ENCODE data around the gene RPL36.

Gene RPL36

GRCh38 chr19:5673752-5674151 is 16.3 kb upstream of the RPL36 start:
- in situ Hi-C loops (cut with MboI; ENCODE audit: low sequenced_read_pairs), result no loop called here

- in situ Hi-C loops (cut with MboI; ENCODE audit: low sequenced_read_pairs), result no loop called here
Measured at GRCh38 chr19:5674714-5675113, 15.4 kb upstream of the RPL36 start.

GRCh38 chr19:5676105-5676771 is 13.9 kb upstream of the RPL36 start:
- in situ Hi-C loops (cut with MboI; ENCODE audit: low sequenced_read_pairs), result no loop called here

GRCh38 chr19:5676772-5677105 is 13.4 kb upstream of the RPL36 start:
- in situ Hi-C loops (cut with MboI; ENCODE audit: low sequenced_read_pairs), result no loop called here

GRCh38 chr19:5677136-5677535 is 13.0 kb upstream of the RPL36 start:
- in situ Hi-C loops (cut with MboI; ENCODE audit: low sequenced_read_pairs), result no loop called here

- in situ Hi-C loops (cut with MboI; ENCODE audit: low sequenced_read_pairs), result no loop called here
Measured at GRCh38 chr19:5677580-5677979, 12.5 kb upstream of the RPL36 start.

- in situ Hi-C loops (cut with MboI; ENCODE audit: low sequenced_read_pairs), result no loop called here
Measured at GRCh38 chr19:5678071-5678718, 11.9 kb upstream of the RPL36 start.

- in situ Hi-C loops (cut with MboI; ENCODE audit: low sequenced_read_pairs), result no loop called here
Measured at GRCh38 chr19:5679289-5680083, 10.6 kb upstream of the RPL36 start.

GRCh38 chr19:5680084-5680436 is 10.0 kb upstream of the RPL36 start:
- in situ Hi-C loops (cut with MboI; ENCODE audit: low sequenced_read_pairs), result no loop called here

GRCh38 chr19:5680437-5681368 is 9.4 kb upstream of the RPL36 start, which contains the start of the genes HSD11B1L and MICOS13:
Gene HSD11B1L (plus strand): TSS chr19:5681027. CDS start chr19:5684833, 3,806 bp downstream.
Gene MICOS13 (minus strand): TSS chr19:5680516. CDS start chr19:5680486, 30 bp downstream.
- in situ Hi-C loops (cut with MboI; ENCODE audit: low sequenced_read_pairs), result no loop called here

GRCh38 chr19:5681391-5682106 is 8.5 kb upstream of the RPL36 start:
- in situ Hi-C loops (cut with MboI; ENCODE audit: low sequenced_read_pairs), result no loop called here

- in situ Hi-C loops (cut with MboI; ENCODE audit: low sequenced_read_pairs), result no loop called here
Measured at GRCh38 chr19:5682107-5682482, 8.0 kb upstream of the RPL36 start.

GRCh38 chr19:5683177-5683886 is 6.8 kb upstream of the RPL36 start:
- in situ Hi-C loops (cut with MboI; ENCODE audit: low sequenced_read_pairs), result no loop called here

- in situ Hi-C loops (cut with MboI; ENCODE audit: low sequenced_read_pairs), result no loop called here
Measured at GRCh38 chr19:5684694-5685430, 5.2 kb upstream of the RPL36 start.

GRCh38 chr19:5686326-5686646 is 3.8 kb upstream of the RPL36 start:
- in situ Hi-C loops (cut with MboI; ENCODE audit: low sequenced_read_pairs), result no loop called here

GRCh38 chr19:5686647-5687359 is 3.3 kb upstream of the RPL36 start:
- in situ Hi-C loops (cut with MboI; ENCODE audit: low sequenced_read_pairs), result no loop called here

- in situ Hi-C loops (cut with MboI; ENCODE audit: low sequenced_read_pairs), result no loop called here
Measured at GRCh38 chr19:5687360-5688198, 2.5 kb upstream of the RPL36 start.
